ENCODE measurements around the gene FARSA.
"Not testable (repeated sequence)": the region's sequence is repeated elsewhere in the genome, so short reads cannot be mapped to it uniquely, and the experiment has no call there.

The FARSA gene

GRCh38 chr19:12965017-12965811 is 31.7 kb upstream of the FARSA start:
- Mint-ChIP-seq H3K27ac (peak overlapping the region in 1 of 2 donors; percentile 10), H3K36me3 (ENCODE audit: insufficient read depth) (peaks cover 4% of the 10 kb centered on the region), H3K9me3 (no peaks in the 10 kb centered on the region), H3K4me1 (ENCODE audit: low read depth in 2 of 2) (peaks cover 5 to 7% of the 10 kb centered on the region in 2 donors), H3K4me3 (peak overlapping the region; percentile 82 to 84), H3K27me3 (no peaks in the 10 kb centered on the region)
- DNase-seq = peak; percentile 73 to 84 (median 79)
- ATAC-seq (replicated peaks) = peak; percentile 96

GRCh38 chr19:12959481-12959880 is 26.0 kb upstream of the FARSA start:
- no peaks in the 10 kb centered on the region for H3K9me3 Mint-ChIP-seq
- DNase-seq (no peak), ATAC-seq (replicated peaks) (no peak)
- H3K4me3 Mint-ChIP-seq = no peak overlapping the region
- peaks cover 15 to 17% of the 10 kb centered on the region in 2 donors for H3K4me1 Mint-ChIP-seq (ENCODE audit: low read depth in 2 of 2)
- no peak overlapping the region for H3K27ac Mint-ChIP-seq
- H3K36me3 Mint-ChIP-seq (ENCODE audit: insufficient read depth) = peaks cover 14% of the 10 kb centered on the region
- H3K27me3 Mint-ChIP-seq = no peaks in the 10 kb centered on the region

- Mint-ChIP-seq H3K36me3 (ENCODE audit: insufficient read depth) (peaks cover 30% of the 10 kb centered on the region), H3K27ac (peak overlapping the region; percentile 73 to 75), H3K4me1 (ENCODE audit: low read depth in 2 of 2) (peaks cover 19 to 21% of the 10 kb centered on the region in 2 donors), H3K4me3 (peak overlapping the region; percentile 80 to 84)
- not testable (repeated sequence) for H3K27me3 Mint-ChIP-seq, H3K9me3 Mint-ChIP-seq, DNase-seq
- peak; percentile 18 for ATAC-seq (replicated peaks)
These were observed 24.0 kb upstream of the FARSA start for GRCh38 chr19:12957389-12957952.

GRCh38 chr19:12956446-12957388 is 23.2 kb upstream of the FARSA start, which contains the start of gene GADD45GIP1:
Gene GADD45GIP1 (minus strand): TSS chr19:12957223. CDS start chr19:12957212, 11 bp downstream.
- H3K27ac Mint-ChIP-seq = peak within 1 kb of the TSS; percentile 73 to 75
- no peaks in the 10 kb centered on the region for H3K27me3 Mint-ChIP-seq
- no peaks in the 10 kb centered on the region for H3K9me3 Mint-ChIP-seq
- H3K4me1 Mint-ChIP-seq (ENCODE audit: low read depth in 2 of 2) = peaks cover 19 to 21% of the 10 kb centered on the region in 2 donors
- peaks cover 36% of the 10 kb centered on the region for H3K36me3 Mint-ChIP-seq (ENCODE audit: insufficient read depth)
- DNase-seq (peak; percentile 71 to 84 (median 78)), ATAC-seq (replicated peaks) (peak; percentile 97)
- peak within 1 kb of the TSS; percentile 80 to 84 for H3K4me3 Mint-ChIP-seq

GRCh38 chr19:12955996-12956395 is 22.5 kb upstream of the FARSA start:
- peak overlapping the region; percentile 73 to 75 for H3K27ac Mint-ChIP-seq
- H3K36me3 Mint-ChIP-seq (ENCODE audit: insufficient read depth) = peaks cover 43% of the 10 kb centered on the region
- DNase-seq (no peak), ATAC-seq (replicated peaks) (no peak)
- H3K4me3 Mint-ChIP-seq = peak overlapping the region; percentile 80 to 84
- no peaks in the 10 kb centered on the region for H3K27me3 Mint-ChIP-seq
- H3K9me3 Mint-ChIP-seq = no peaks in the 10 kb centered on the region
- H3K4me1 Mint-ChIP-seq (ENCODE audit: low read depth in 2 of 2) = peaks cover 19 to 21% of the 10 kb centered on the region in 2 donors

GRCh38 chr19:12955575-12955974 is 22.1 kb upstream of the FARSA start:
- Mint-ChIP-seq H3K4me1 (ENCODE audit: low read depth in 2 of 2) (peaks cover 19 to 21% of the 10 kb centered on the region in 2 donors), H3K36me3 (ENCODE audit: insufficient read depth) (peaks cover 43% of the 10 kb centered on the region)
- not testable (repeated sequence) for H3K9me3 Mint-ChIP-seq

GRCh38 chr19:12954612-12954962 is 21.1 kb upstream of the FARSA start:
- Mint-ChIP-seq H3K4me3 (peak overlapping the region in 1 of 2 donors; percentile 31), H3K4me1 (ENCODE audit: low read depth in 2 of 2) (peaks cover 19 to 22% of the 10 kb centered on the region in 2 donors)

More at GRCh38 chr19:12955575-12955974, 22.1 kb upstream of the FARSA start:
- H3K27ac Mint-ChIP-seq = peak overlapping the region; percentile 73 to 75
- H3K27me3 Mint-ChIP-seq; DNase-seq; ATAC-seq (replicated peaks): not testable (repeated sequence)
- H3K4me3 Mint-ChIP-seq = peak overlapping the region; percentile 80 to 84

GRCh38 chr19:12953799-12954611 is 20.5 kb upstream of the FARSA start:
- Mint-ChIP-seq H3K36me3 (ENCODE audit: insufficient read depth) (peaks cover 55% of the 10 kb centered on the region), H3K27me3 (no peaks in the 10 kb centered on the region), H3K27ac (peak overlapping the region; percentile 75 to 89), H3K9me3 (no peaks in the 10 kb centered on the region), H3K4me3 (peak overlapping the region in 1 of 2 donors; percentile 31), H3K4me1 (ENCODE audit: low read depth in 2 of 2) (peaks cover 19 to 22% of the 10 kb centered on the region in 2 donors)
- ATAC-seq (replicated peaks) (no peak), DNase-seq (no peak)

More at GRCh38 chr19:12954612-12954962, 21.1 kb upstream of the FARSA start:
- H3K27me3 Mint-ChIP-seq = no peaks in the 10 kb centered on the region
- no peaks in the 10 kb centered on the region for H3K9me3 Mint-ChIP-seq
- H3K36me3 Mint-ChIP-seq (ENCODE audit: insufficient read depth) = peaks cover 49% of the 10 kb centered on the region
- ATAC-seq (replicated peaks) = no peak
- DNase-seq = no peak
- peak overlapping the region; percentile 75 to 89 for H3K27ac Mint-ChIP-seq

GRCh38 chr19:12953138-12953798 is 19.8 kb upstream of the FARSA start:
- Mint-ChIP-seq H3K36me3 (ENCODE audit: insufficient read depth) (peaks cover 63% of the 10 kb centered on the region), H3K4me3 (no peak overlapping the region), H3K9me3 (no peaks in the 10 kb centered on the region), H3K27ac (peak overlapping the region; percentile 75 to 89), H3K27me3 (no peaks in the 10 kb centered on the region), H3K4me1 (ENCODE audit: low read depth in 2 of 2) (peaks cover 19 to 24% of the 10 kb centered on the region in 2 donors)
- no peak for DNase-seq
- ATAC-seq (replicated peaks) = no peak

GRCh38 chr19:12952488-12953137 is 19.1 kb upstream of the FARSA start:
- ATAC-seq (replicated peaks) (no peak), DNase-seq (no peak)
- peaks cover 65% of the 10 kb centered on the region for H3K36me3 Mint-ChIP-seq (ENCODE audit: insufficient read depth)
- no peak overlapping the region for H3K4me3 Mint-ChIP-seq
- no peaks in the 10 kb centered on the region for H3K9me3 Mint-ChIP-seq
- peak overlapping the region in 1 of 2 donors; percentile 12 for H3K27ac Mint-ChIP-seq
- peaks cover 19 to 27% of the 10 kb centered on the region in 2 donors for H3K4me1 Mint-ChIP-seq (ENCODE audit: low read depth in 2 of 2)
- no peaks in the 10 kb centered on the region for H3K27me3 Mint-ChIP-seq

GRCh38 chr19:12952050-12952449 is 18.5 kb upstream of the FARSA start:
- Mint-ChIP-seq H3K27ac (peak overlapping the region in 1 of 2 donors; percentile 12), H3K4me1 (ENCODE audit: low read depth in 2 of 2) (peaks cover 19 to 28% of the 10 kb centered on the region in 2 donors), H3K36me3 (ENCODE audit: insufficient read depth) (peaks cover 60% of the 10 kb centered on the region)
- not testable (repeated sequence) for H3K9me3 Mint-ChIP-seq; H3K27me3 Mint-ChIP-seq; H3K4me3 Mint-ChIP-seq; ATAC-seq (replicated peaks); DNase-seq

Measured in effector memory CD8-positive, alpha-beta T cell (primary cell).